Central memory CD8-positive, alpha-beta T cell (primary cell): Measurements from ENCODE around the gene IGFBP1.

Experiments
- ATAC-seq: fragments of 150-1000 bp; cut with Tn5 transposase; replicated peaks from 2 replicates; pipeline ENCODE4 v1.10.0; 2022; ENCODE audit warnings: mild to moderate bottlenecking, moderate FRiP score, moderate number of reproducible peaks; ENCODE audit not compliant: poor library complexity, severe bottlenecking; ENCODE audit errors: extremely low read depth
- DNase-seq, 2 donors: peaks; one replicate each; pipeline ENCODE4 v3.0.0; 2021; ENCODE audit warnings: low spot score in 2 of 2
- H3K27ac Mint-ChIP-seq: one replicate; pipeline ENCODE4 v1.8.0; 2022; ENCODE audit warnings: low read depth, mild to moderate bottlenecking, moderate library complexity, mixed read lengths
- H3K27me3 Mint-ChIP-seq: one replicate; pipeline ENCODE4 v1.8.0; 2022; ENCODE audit warnings: mixed read lengths
- H3K36me3 Mint-ChIP-seq: one replicate; pipeline ENCODE4 v1.8.0; 2022; ENCODE audit warnings: mild to moderate bottlenecking, moderate library complexity, mixed read lengths; ENCODE audit not compliant: insufficient read depth
- H3K4me1 Mint-ChIP-seq: one replicate; pipeline ENCODE4 v1.8.0; 2022; ENCODE audit warnings: mixed read lengths
- H3K4me3 Mint-ChIP-seq: one replicate; pipeline ENCODE4 v1.8.0; 2022; ENCODE audit warnings: mild to moderate bottlenecking, moderate library complexity, mixed read lengths
- H3K9me3 Mint-ChIP-seq: one replicate; pipeline ENCODE4 v1.8.0; 2022; ENCODE audit warnings: mixed read lengths

Gene IGFBP1

DNA sequence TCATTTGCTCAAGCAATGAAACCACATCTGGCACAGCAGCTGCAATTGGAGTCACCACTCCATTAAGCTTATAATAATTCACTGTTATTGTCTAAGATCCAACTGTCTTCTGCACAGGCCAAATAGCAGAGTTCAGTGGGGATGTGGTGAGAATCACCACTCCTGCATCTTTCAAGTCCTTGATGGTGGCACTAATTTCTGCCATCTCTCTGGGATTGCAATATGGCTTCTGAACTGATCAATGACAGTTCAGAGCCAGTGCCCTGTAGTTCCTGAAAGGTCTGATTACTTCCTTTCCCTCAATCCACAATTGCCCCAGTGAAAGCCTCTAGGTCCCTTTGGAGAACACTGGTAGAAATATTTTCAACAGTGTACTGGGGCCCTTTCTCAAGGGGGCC lies 6.4 kb downstream of the IGFBP1 start:
- Mint-ChIP-seq H3K9me3 (no peaks in the 10 kb centered on the region), H3K36me3 (no peaks in the 10 kb centered on the region), H3K4me3 (no peak overlapping the region), H3K27ac (no peak overlapping the region), H3K4me1 (no peaks in the 10 kb centered on the region), H3K27me3 (peaks cover 79% of the 10 kb centered on the region)
- DNase-seq: no peak
- no peak for ATAC-seq

DNA sequence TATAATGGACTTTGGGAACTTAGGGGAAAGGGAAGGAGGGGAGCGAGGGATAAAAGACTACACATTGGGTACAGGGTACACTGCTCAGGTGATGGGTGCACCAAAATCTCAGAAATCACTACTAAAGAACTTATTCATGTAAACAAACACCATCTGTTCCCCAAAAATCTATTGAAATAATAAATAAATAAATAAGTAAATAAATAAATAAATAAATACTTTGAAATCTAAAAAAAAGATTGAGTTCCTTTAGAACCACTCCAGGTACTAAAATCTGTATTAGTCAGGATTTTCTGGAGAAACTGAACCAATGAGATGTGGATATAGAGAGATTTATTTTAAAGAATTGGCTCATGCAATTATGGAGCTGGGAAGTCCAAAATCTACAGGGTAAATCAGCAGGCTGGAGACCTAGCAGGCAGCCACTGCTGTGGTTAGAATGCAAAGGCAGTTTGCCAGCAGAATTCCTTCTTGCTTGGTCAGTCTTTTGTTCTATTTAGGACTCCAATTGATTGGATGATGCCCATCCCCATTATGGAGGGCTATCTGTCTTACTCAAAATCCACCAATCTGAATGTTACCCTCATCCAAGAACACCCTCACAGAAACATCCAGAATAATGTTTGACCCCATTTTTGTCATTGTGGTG lies 8.9 kb downstream of the IGFBP1 start:
- Mint-ChIP-seq H3K27me3 (peaks cover 67% of the 10 kb centered on the region), H3K36me3 (no peaks in the 10 kb centered on the region), H3K9me3 (no peaks in the 10 kb centered on the region), H3K4me3 (no peak overlapping the region), H3K27ac (no peak overlapping the region), H3K4me1 (no peaks in the 10 kb centered on the region)
- DNase-seq (no peak), ATAC-seq (no peak)

DNA sequence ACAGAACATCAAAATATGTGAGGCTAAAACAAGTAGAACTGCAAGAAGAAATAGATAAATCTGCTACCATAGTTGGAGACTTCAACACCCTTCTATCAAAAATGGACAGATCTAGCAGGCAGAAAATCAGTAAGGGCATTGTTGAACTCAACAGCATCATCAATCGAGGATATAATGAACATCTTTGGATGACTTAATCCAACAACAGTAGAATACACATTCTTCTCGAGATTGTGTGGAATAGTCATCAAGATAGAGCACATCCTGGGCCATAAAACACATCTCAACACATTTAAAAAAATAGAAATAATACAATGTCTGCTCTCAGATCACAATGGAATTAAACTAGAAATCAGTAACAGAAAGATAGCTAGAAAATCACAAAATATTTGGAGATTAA lies 9.9 kb downstream of the IGFBP1 start:
- Mint-ChIP-seq H3K36me3 (no peaks in the 10 kb centered on the region), H3K9me3 (no peaks in the 10 kb centered on the region), H3K27me3 (peaks cover 67% of the 10 kb centered on the region), H3K4me1 (no peaks in the 10 kb centered on the region), H3K27ac (no peak overlapping the region), H3K4me3 (no peak overlapping the region)
- ATAC-seq (no peak), DNase-seq (no peak)

DNA sequence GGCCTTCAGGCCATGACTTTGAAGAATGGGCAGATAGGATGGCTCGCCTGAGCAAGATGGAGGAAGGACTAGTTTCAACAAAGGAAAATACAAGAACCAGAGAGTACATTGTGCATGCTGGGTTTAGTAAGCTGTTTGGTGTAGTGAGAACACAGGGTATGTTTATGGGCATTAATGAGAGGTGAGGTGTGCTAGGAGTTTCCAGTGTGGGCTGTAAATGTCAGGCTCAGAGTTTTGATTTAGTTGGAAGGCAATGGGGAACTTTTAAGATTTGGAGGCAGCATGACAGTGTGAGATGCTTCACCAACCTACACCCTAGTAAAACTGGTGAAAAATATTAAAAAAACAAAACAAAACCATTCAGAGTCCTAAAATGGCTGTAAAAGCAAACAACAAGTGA lies 13.3 kb downstream of the IGFBP1 start:
- Mint-ChIP-seq H3K27ac (no peak overlapping the region), H3K9me3 (no peaks in the 10 kb centered on the region), H3K27me3 (peaks cover 33% of the 10 kb centered on the region), H3K4me1 (no peaks in the 10 kb centered on the region), H3K4me3 (no peak overlapping the region), H3K36me3 (no peaks in the 10 kb centered on the region)
- DNase-seq: no peak
- no peak for ATAC-seq

DNA sequence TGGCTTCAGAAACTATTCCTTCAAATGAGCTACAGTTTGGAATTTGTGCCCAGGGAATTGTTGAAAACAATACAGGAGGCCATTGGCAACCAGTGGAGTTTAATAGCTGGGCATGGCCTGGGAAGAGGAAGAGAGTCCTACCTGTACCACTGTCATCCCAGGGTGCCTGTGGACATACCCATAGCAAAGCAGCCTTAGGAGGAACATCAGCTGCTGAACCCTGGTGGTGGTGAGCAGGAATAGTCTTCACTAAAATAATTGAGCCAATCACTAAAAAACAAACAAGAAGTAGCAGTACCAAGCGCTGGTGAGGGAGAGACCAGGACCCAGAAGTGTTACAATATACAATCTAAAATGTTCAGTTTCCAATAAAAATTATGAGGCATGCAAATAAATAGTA lies 14.5 kb downstream of the IGFBP1 start:
- ATAC-seq (no peak), DNase-seq (no peak)
- Mint-ChIP-seq H3K27me3 (peaks cover 27% of the 10 kb centered on the region), H3K36me3 (no peaks in the 10 kb centered on the region), H3K4me3 (no peak overlapping the region), H3K27ac (no peak overlapping the region), H3K9me3 (no peaks in the 10 kb centered on the region), H3K4me1 (no peaks in the 10 kb centered on the region)

DNA sequence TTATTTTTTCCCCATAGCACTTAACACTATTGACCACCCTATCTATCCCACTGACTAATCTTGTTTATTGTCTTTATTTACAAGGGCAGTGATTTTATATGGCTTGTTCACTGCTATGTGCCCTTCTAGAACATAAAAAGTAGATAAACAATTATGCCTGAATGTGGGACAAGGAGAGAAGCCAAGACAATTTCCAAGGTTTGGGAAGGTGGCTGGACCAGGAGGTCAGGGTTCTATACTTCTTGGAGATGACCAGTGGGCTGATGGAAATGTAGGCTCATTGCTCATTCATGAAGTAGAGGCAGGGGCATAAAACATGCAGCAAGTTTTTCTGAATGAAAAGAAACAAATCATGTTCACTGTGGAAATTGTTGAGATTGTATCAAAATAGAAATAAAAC lies 21.3 kb downstream of the IGFBP1 start:
- H3K36me3 Mint-ChIP-seq: peaks cover 2% of the 10 kb centered on the region
- ATAC-seq (no peak), DNase-seq (no peak)
- H3K27ac Mint-ChIP-seq: no peak overlapping the region
- H3K9me3 Mint-ChIP-seq: no peaks in the 10 kb centered on the region
- H3K4me3 Mint-ChIP-seq: no peak overlapping the region
- H3K27me3 Mint-ChIP-seq: peaks cover 28% of the 10 kb centered on the region
- no peaks in the 10 kb centered on the region for H3K4me1 Mint-ChIP-seq

DNA sequence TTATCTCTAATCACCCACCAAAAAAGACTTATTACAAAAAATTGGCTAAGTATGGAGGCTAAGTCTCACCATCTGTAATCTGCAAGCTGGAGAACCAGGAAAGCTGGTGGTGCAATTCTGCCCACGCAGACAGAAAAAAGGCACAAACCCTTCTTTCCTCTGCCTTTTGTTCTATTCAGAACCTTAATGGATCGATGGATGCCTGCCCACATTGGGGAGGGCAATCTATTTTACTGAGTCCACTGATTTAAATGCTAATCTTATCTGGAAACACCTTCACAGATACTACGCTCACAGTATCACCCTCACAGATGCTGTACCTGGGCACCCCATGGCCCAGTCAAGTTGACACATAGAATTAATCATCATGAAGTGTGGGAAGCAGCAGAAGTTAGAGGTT lies 22.6 kb downstream of the IGFBP1 start:
- Mint-ChIP-seq H3K27ac (no peak overlapping the region), H3K9me3 (no peaks in the 10 kb centered on the region), H3K27me3 (peaks cover 33% of the 10 kb centered on the region), H3K4me3 (no peak overlapping the region), H3K4me1 (no peaks in the 10 kb centered on the region), H3K36me3 (peaks cover 4% of the 10 kb centered on the region)
- no peak for ATAC-seq
- DNase-seq: no peak

DNA sequence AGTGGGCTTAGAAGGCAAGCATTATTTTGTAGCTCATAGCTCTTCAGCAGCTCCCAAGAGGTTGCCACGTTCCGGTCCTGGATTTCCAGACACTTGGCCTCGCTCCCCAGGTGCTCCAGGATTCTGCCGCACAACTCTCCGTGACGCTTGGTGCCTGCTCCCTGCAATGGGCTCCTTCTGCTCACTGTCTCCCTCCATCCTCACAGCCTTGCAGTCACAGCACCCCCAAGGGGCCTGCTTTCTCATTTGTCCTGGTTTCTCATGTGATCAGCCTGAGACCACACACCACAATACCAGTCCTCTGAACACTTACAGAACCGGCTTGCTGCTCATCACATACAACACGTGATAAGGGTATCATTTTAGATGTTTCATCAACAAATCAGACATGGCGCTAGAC lies 23.0 kb downstream of the IGFBP1 start:
- Mint-ChIP-seq H3K27ac (no peak overlapping the region), H3K27me3 (peaks cover 38% of the 10 kb centered on the region), H3K4me1 (no peaks in the 10 kb centered on the region), H3K9me3 (no peaks in the 10 kb centered on the region), H3K4me3 (no peak overlapping the region), H3K36me3 (peaks cover 7% of the 10 kb centered on the region)
- DNase-seq (no peak), ATAC-seq (no peak)

DNA sequence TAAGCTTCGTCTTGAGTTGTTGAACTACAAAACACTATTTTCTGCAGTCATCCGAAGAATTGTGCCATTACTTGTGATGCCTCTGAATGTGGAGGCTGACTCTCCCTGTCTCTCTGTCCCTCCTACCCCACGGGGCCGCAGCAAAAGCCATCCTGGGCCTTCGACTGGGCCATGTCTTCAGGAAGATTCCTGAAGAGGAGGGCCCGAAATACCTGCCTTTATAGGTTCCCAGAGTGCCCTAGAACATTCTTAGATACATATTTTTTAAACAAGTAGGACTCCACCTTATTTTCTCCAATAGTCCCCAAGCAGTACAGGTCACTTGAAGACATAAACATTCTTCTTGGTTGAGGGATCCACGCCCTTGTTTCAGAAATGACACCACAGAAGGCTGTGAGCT lies 24.7 kb downstream of the IGFBP1 start:
- Mint-ChIP-seq H3K27ac (no peak overlapping the region), H3K27me3 (peaks cover 45% of the 10 kb centered on the region), H3K4me1 (no peaks in the 10 kb centered on the region), H3K4me3 (no peak overlapping the region), H3K36me3 (peaks cover 7% of the 10 kb centered on the region), H3K9me3 (no peaks in the 10 kb centered on the region)
- DNase-seq: no peak
- ATAC-seq: no peak

DNA sequence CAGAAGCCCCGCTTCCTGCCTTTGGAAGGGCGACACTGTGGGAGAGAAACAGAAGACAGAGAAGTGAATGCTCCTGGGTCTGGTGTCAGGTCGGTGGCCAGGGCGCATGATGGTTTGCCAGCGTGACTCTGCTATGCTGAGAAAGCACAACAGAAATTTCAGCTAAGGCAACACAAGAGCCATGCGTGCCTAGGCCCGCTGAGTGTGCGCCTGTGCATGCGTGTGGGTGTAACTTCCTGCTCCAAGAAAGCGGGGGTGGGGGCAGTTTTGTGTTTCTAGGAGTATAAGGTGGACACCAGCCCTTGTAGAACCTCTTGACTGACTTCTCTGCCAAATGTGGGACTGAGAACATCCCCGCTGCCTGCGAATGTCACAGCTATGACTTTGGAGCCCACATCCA lies 26.6 kb downstream of the IGFBP1 start:
- Mint-ChIP-seq H3K27ac (no peak overlapping the region), H3K4me3 (no peak overlapping the region), H3K9me3 (no peaks in the 10 kb centered on the region), H3K36me3 (peaks cover 7% of the 10 kb centered on the region), H3K27me3 (peaks cover 49% of the 10 kb centered on the region), H3K4me1 (no peaks in the 10 kb centered on the region)
- DNase-seq: no peak
- ATAC-seq: no peak

DNA sequence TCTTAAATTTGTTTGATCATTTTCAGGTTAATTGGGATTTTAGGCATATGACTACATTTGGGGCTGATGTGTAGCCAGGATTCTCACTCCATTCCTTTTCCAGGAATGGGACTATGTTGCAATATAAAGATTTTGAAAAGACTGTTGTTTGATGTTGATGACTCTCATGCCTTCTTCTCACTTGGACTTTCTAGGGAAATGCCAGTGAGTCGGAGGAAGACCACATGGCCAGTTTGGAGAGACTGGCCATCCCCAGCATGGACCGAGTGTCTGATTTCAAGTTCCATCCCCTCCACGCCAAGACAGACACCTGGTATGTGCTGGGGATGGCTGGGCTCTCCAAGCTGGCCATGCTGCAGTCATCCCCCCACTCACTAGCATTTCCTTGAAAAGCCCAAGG lies 27.3 kb downstream of the IGFBP1 start:
- no peak for ATAC-seq
- no peak overlapping the region for H3K27ac Mint-ChIP-seq
- H3K9me3 Mint-ChIP-seq: no peaks in the 10 kb centered on the region
- H3K4me3 Mint-ChIP-seq: no peak overlapping the region
- H3K4me1 Mint-ChIP-seq: no peaks in the 10 kb centered on the region
- peaks cover 51% of the 10 kb centered on the region for H3K27me3 Mint-ChIP-seq
- DNase-seq: no peak
- H3K36me3 Mint-ChIP-seq: peaks cover 7% of the 10 kb centered on the region

DNA sequence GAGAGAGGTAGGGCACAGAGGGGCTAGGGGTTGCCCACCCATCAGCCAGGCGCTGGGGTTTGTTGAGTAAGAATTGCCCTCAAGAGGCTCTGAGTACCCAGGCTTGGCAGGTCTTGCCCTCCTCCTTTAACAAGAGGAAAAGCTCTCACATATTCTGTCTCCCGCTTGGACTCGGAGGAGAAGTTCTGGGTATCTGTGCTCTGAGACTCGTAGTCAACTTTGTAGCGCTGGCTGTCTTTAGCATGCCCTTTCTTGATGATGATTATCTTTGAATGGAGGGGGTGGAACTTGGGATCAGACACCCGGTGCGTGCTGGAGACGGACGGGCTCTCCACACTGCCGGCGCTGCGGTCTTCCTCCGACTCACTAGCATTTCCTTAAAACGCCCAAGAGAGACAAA lies 28.8 kb downstream of the IGFBP1 start:
- Mint-ChIP-seq H3K27ac (no peak overlapping the region), H3K27me3 (peaks cover 56% of the 10 kb centered on the region), H3K9me3 (no peaks in the 10 kb centered on the region), H3K36me3 (peaks cover 7% of the 10 kb centered on the region), H3K4me1 (no peaks in the 10 kb centered on the region), H3K4me3 (no peak overlapping the region)
- DNase-seq: no peak
- ATAC-seq: no peak

DNA sequence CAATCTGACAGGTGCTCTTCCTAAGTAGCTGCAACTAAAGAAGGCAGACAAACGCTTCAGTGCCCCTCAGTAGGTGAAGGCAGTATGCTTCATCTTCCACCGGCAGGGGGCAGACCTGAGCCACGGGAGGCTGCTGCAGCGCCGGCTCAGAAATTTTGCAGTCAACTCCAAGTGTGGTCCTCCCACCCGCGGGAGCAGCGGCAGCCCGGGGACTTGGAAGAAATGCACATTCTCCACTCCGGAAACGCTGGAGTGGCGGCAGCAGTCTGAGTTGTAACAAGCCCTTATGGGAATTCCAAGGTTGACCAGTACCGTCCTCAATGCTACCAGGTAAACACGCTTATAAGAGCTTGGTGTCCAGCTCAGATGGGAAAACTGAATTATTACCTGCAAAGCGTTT lies 29.4 kb downstream of the IGFBP1 start:
- Mint-ChIP-seq H3K27ac (no peak overlapping the region), H3K4me1 (peaks cover 5% of the 10 kb centered on the region), H3K27me3 (peaks cover 61% of the 10 kb centered on the region), H3K36me3 (peaks cover 7% of the 10 kb centered on the region), H3K4me3 (no peak overlapping the region), H3K9me3 (no peaks in the 10 kb centered on the region)
- DNase-seq: peak; percentile 43 to 60
- no peak for ATAC-seq

DNA sequence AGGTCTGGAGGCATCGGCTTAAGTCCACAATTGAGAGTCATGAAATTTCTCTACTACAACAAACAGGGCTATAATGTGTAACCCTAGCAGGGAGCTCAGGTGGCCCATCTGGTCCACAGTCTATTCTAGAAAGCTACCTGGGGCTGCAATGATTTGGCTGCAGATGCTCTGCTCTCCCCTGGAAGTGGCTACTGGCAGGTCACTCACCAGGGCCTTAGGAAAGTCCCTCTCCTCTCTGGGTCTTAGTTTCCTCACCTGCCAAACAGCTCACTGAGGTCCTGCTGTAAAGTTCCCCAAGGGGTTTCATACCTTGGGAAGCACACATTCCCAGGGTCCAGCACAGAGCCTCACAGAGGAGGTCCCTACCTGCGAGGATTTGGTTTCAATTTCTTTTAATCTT lies 30.3 kb downstream of the IGFBP1 start:
- Mint-ChIP-seq H3K4me3 (no peak overlapping the region), H3K4me1 (peaks cover 13% of the 10 kb centered on the region), H3K27ac (no peak overlapping the region), H3K9me3 (no peaks in the 10 kb centered on the region), H3K27me3 (peaks cover 61% of the 10 kb centered on the region), H3K36me3 (peaks cover 6% of the 10 kb centered on the region)
- DNase-seq (no peak), ATAC-seq (no peak)
